ENCODE measurements around the gene AUTS2.

Gene AUTS2

GRCh38 chr7:70389531-70390151 lies 791.4 kb downstream of the AUTS2 start:
- peaks cover 7% of the 10 kb centered on the region for H3K27me3 Mint-ChIP-seq (ENCODE audit: low read depth, poor library complexity)
- DNase-seq, result no peak
- no peaks in the 10 kb centered on the region for H3K9me3 Mint-ChIP-seq
- no peak for TF ChIP-seq CTCF (IDR thresholded peaks at IDR 0.05)
- H3K4me3 Mint-ChIP-seq, result no peak overlapping the region
- H3K4me1 Mint-ChIP-seq, result peaks cover 21% of the 10 kb centered on the region
- H3K27ac Mint-ChIP-seq, result no peak overlapping the region
- no peaks in the 10 kb centered on the region for H3K36me3 Mint-ChIP-seq (ENCODE audit: low read depth)

- Mint-ChIP-seq H3K36me3 (ENCODE audit: low read depth) (no peaks in the 10 kb centered on the region), H3K4me3 (no peak overlapping the region), H3K9me3 (no peaks in the 10 kb centered on the region), H3K27me3 (ENCODE audit: low read depth, poor library complexity) (peaks cover 7% of the 10 kb centered on the region), H3K27ac (no peak overlapping the region), H3K4me1 (peaks cover 21% of the 10 kb centered on the region)
- no peak for TF ChIP-seq CTCF (IDR thresholded peaks at IDR 0.05)
- no peak for DNase-seq
These were observed 792.0 kb downstream of the AUTS2 start for GRCh38 chr7:70390251-70390650.

- peaks cover 6% of the 10 kb centered on the region for H3K27me3 Mint-ChIP-seq (ENCODE audit: low read depth, poor library complexity)
- no peak overlapping the region for H3K27ac Mint-ChIP-seq
- peaks cover 21% of the 10 kb centered on the region for H3K4me1 Mint-ChIP-seq
- H3K4me3 Mint-ChIP-seq, result no peak overlapping the region
- no peaks in the 10 kb centered on the region for H3K36me3 Mint-ChIP-seq (ENCODE audit: low read depth)
- H3K9me3 Mint-ChIP-seq, result no peaks in the 10 kb centered on the region
- DNase-seq, result no peak
- TF ChIP-seq CTCF (IDR thresholded peaks at IDR 0.05), result no peak
These were observed 794.1 kb downstream of the AUTS2 start for GRCh38 chr7:70392256-70392876.

GRCh38 chr7:70392877-70393435 lies 794.7 kb downstream of the AUTS2 start:
- Mint-ChIP-seq H3K36me3 (ENCODE audit: low read depth) (no peaks in the 10 kb centered on the region), H3K9me3 (no peaks in the 10 kb centered on the region), H3K27ac (no peak overlapping the region), H3K27me3 (ENCODE audit: low read depth, poor library complexity) (peaks cover 6% of the 10 kb centered on the region), H3K4me1 (peaks cover 21% of the 10 kb centered on the region), H3K4me3 (no peak overlapping the region)
- DNase-seq, result peak; percentile 9
- TF ChIP-seq CTCF (IDR thresholded peaks at IDR 0.05), result no peak

- H3K4me3 Mint-ChIP-seq, result no peak overlapping the region
These were observed 795.7 kb downstream of the AUTS2 start for GRCh38 chr7:70393956-70394355.

More at GRCh38 chr7:70393956-70394355, 795.7 kb downstream of the AUTS2 start:
- peaks cover 21% of the 10 kb centered on the region for H3K4me1 Mint-ChIP-seq
- H3K27ac Mint-ChIP-seq, result no peak overlapping the region
- H3K9me3 Mint-ChIP-seq, result no peaks in the 10 kb centered on the region
- no peak for TF ChIP-seq CTCF (IDR thresholded peaks at IDR 0.05)
- no peaks in the 10 kb centered on the region for H3K36me3 Mint-ChIP-seq (ENCODE audit: low read depth)
- peaks cover 6% of the 10 kb centered on the region for H3K27me3 Mint-ChIP-seq (ENCODE audit: low read depth, poor library complexity)
- no peak for DNase-seq
